ENCODE measurements around the gene EFCAB10.
"Not testable (repeated sequence)": the region's sequence is repeated elsewhere in the genome, so short reads cannot be mapped to it uniquely, and the experiment has no call there.

EFCAB10 gene

DNA sequence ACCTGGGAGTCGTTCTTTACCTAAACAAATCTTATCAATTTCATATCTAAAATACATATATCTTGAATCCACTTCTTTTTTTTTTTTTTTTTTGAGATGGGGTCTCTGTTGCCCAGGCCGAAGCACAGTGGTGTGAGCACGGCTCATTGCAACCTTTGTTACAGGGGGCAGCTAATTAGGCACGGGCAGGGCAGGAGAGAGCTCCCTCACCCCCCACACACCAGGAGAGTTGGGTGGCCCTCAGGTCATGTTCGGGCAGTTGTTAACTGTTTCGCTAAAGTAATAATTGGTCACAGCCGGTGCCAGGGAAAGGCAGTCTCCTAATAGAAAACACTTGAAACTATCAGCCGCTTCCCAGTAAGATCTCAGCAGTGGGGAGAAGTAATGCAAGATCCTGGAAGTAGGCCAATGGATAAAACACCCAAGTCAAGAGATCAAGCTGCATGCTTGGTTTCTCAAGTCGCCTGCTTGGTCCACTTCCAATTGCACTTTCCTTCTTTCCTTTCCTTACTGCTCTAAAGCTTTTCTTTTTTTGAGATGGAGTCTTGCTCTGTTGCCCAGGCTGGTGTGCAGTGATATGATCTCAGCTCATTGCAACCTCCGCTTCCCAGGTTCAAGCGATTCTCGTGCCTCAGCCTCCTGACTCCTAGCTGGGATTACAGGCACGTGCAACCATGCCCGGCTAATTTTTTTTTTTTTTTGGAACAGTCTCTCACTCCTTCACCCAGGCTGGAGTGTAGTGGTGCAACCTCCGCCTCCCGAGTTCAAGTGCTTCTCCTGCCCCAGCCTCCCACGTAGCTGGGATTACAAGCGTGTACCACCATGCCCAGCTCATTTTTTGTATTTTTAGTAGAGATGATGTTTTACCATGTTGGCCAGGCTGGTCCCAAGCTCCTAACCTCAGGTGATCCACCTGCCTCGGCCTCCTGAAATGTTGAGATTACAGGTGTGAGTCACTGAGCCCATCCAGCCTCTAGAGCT is 21.3 kb upstream of the EFCAB10 start:
- H3K4me3 ChIP-seq (replicated peaks; ENCODE audit: low read depth, low read length), result no peak overlapping the region
- H3K27me3 ChIP-seq (replicated peaks; ENCODE audit: control insufficient read depth, insufficient read depth, low read length), result no peaks in the 10 kb centered on the region
- H3K36me3 ChIP-seq (ENCODE audit: control insufficient read depth, insufficient read depth, low read length), result no peaks in the 10 kb centered on the region
- TF ChIP-seq, protein P1, sequence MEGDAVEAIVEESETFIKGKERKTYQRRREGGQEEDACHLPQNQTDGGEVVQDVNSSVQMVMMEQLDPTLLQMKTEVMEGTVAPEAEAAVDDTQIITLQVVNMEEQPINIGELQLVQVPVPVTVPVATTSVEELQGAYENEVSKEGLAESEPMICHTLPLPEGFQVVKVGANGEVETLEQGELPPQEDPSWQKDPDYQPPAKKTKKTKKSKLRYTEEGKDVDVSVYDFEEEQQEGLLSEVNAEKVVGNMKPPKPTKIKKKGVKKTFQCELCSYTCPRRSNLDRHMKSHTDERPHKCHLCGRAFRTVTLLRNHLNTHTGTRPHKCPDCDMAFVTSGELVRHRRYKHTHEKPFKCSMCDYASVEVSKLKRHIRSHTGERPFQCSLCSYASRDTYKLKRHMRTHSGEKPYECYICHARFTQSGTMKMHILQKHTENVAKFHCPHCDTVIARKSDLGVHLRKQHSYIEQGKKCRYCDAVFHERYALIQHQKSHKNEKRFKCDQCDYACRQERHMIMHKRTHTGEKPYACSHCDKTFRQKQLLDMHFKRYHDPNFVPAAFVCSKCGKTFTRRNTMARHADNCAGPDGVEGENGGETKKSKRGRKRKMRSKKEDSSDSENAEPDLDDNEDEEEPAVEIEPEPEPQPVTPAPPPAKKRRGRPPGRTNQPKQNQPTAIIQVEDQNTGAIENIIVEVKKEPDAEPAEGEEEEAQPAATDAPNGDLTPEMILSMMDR (IDR thresholded peaks at IDR 0.05; ENCODE audit: insufficient read depth, low read length, poor library complexity, severe bottlenecking), result no peak
- no peak for DNase-seq (ENCODE audit: extremely low read depth, insufficient read length)

DNA sequence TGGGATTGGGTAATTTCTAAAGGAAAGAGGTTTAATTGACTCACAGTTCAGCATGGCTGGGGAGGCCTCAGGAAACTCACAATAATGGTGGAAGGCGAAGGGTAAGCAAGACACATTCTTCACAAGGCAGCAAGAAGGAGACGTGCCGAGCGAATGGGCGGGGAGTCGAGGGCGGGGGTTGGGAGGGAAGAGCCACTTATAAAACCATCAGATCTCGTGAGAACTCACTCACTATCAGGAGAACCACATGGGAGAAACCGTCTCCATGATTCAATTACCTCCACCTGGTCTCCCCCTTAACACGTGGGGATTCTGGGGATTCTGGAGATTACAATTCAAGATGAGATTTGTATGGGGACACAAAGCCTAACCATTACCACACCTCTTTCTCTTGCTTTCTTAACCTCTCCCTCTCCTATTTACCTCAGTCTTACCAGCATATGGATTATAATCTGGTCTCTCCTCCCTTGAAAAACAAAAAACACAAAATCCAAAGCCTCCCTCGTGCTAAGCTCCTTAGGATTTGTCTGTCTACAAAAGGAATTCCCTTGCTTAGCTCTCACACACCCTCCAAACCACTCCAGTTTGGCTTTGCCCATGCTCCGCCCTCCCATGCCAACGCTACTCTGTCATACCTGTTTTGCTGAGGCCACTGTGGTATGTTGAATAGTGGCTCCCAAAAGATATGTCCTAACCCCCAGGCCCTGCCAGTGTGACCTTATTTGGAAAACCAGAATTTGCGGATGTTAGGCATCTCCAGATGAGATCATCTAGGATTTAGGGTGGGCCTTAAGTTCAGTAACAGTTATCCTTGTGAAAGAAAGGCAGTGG is 19.6 kb upstream of the EFCAB10 start:
- Histone ChIP-seq H3K4me3 (replicated peaks; ENCODE audit: low read depth, low read length) (no peak overlapping the region), H3K27me3 (replicated peaks; ENCODE audit: control insufficient read depth, insufficient read depth, low read length) (no peaks in the 10 kb centered on the region), H3K36me3 (ENCODE audit: control insufficient read depth, insufficient read depth, low read length) (no peaks in the 10 kb centered on the region)
- DNase-seq (ENCODE audit: extremely low read depth, insufficient read length), result no peak
- TF ChIP-seq, protein P1 (IDR thresholded peaks at IDR 0.05; ENCODE audit: insufficient read depth, low read length, poor library complexity, severe bottlenecking), result no peak

- TF ChIP-seq, protein P1 (IDR thresholded peaks at IDR 0.05; ENCODE audit: insufficient read depth, low read length, poor library complexity, severe bottlenecking), result no peak
- Histone ChIP-seq H3K4me3 (replicated peaks; ENCODE audit: low read depth, low read length) (no peak overlapping the region), H3K36me3 (ENCODE audit: control insufficient read depth, insufficient read depth, low read length) (no peaks in the 10 kb centered on the region), H3K27me3 (replicated peaks; ENCODE audit: control insufficient read depth, insufficient read depth, low read length) (no peaks in the 10 kb centered on the region)
- DNase-seq (ENCODE audit: extremely low read depth, insufficient read length), result no peak
These were observed 18.3 kb upstream of the EFCAB10 start for GRCh38 chr7:105599551-105599950.

- not testable (repeated sequence) for H3K4me3 ChIP-seq (replicated peaks; ENCODE audit: low read depth, low read length); DNase-seq (ENCODE audit: extremely low read depth, insufficient read length); H3K27me3 ChIP-seq (replicated peaks; ENCODE audit: control insufficient read depth, insufficient read depth, low read length); H3K36me3 ChIP-seq (ENCODE audit: control insufficient read depth, insufficient read depth, low read length)
These were observed 17.8 kb upstream of the EFCAB10 start for GRCh38 chr7:105599080-105599479.

DNA sequence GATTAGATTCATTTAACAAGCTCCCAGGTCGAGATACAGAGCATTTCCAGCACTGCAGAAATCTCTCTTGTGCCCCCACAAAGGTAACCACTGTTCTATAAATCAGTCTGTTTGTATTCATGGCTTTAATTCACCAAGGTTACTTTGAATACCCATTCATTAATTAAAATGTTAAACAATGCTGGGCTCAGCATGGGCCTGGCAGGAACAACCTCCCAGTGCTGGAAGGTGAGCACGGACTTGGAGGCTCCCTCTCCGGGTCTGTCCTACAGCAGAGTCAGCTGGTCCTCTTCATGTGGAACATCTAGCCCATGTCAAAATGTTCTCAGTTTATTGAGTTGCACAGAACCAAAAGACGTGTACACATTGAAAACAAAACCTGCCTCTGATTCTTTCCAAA is 15.6 kb upstream of the EFCAB10 start:
- Histone ChIP-seq H3K4me3 (replicated peaks; ENCODE audit: low read depth, low read length) (no peak overlapping the region), H3K36me3 (ENCODE audit: control insufficient read depth, insufficient read depth, low read length) (no peaks in the 10 kb centered on the region), H3K27me3 (replicated peaks; ENCODE audit: control insufficient read depth, insufficient read depth, low read length) (no peaks in the 10 kb centered on the region)
- TF ChIP-seq, protein P1 (IDR thresholded peaks at IDR 0.05; ENCODE audit: insufficient read depth, low read length, poor library complexity, severe bottlenecking), result no peak
- no peak for DNase-seq (ENCODE audit: extremely low read depth, insufficient read length)

DNA sequence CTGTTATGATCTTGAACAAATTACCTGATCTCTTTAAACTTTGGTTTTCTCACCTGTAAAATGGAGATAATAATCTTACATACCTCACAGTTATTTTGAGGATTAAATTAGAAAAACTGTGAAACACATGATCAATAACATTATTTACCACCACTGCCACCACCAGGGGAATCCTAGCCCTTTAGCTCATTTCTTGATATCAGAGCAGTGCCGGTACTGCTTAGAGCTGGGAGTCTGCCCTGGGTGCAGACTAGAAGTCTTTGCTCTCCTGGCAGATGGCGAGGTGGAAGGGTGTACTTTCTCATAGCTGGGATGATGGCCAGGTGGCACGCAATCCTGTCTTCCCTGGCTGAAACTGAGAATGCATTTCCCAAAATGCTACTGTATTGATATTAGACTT is 12.7 kb upstream of the EFCAB10 start:
- H3K36me3 ChIP-seq (ENCODE audit: control insufficient read depth, insufficient read depth, low read length), result no peaks in the 10 kb centered on the region
- DNase-seq (ENCODE audit: extremely low read depth, insufficient read length), result no peak
- H3K27me3 ChIP-seq (replicated peaks; ENCODE audit: control insufficient read depth, insufficient read depth, low read length), result no peaks in the 10 kb centered on the region
- H3K4me3 ChIP-seq (replicated peaks; ENCODE audit: low read depth, low read length), result no peak overlapping the region
- TF ChIP-seq, protein P1 (IDR thresholded peaks at IDR 0.05; ENCODE audit: insufficient read depth, low read length, poor library complexity, severe bottlenecking), result no peak

Data from GM06990 (cell line).